ENCODE measurements around the gene INTS1.

The INTS1 gene

DNA sequence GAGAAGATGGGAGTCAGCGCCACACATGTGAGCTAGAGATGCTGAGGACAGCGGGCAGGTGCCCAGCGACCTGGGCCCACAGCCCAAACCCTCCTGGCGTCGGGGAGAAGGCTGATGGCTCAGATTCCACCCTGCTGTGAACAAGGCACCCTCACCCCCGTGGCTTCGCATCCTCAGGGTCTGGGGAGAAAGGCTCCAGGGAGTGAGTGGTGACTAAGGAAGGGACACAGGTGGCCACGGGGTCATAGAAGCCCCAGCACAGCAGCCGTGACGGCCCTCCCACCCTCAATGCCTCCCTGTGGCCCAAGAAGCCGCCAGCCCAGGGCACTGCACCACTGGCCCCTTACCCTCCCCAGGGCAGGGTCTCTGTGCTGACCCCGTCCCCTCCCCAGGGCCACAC is 19.6 kb downstream of the INTS1 start:
- no peak for DNase-seq

DNA sequence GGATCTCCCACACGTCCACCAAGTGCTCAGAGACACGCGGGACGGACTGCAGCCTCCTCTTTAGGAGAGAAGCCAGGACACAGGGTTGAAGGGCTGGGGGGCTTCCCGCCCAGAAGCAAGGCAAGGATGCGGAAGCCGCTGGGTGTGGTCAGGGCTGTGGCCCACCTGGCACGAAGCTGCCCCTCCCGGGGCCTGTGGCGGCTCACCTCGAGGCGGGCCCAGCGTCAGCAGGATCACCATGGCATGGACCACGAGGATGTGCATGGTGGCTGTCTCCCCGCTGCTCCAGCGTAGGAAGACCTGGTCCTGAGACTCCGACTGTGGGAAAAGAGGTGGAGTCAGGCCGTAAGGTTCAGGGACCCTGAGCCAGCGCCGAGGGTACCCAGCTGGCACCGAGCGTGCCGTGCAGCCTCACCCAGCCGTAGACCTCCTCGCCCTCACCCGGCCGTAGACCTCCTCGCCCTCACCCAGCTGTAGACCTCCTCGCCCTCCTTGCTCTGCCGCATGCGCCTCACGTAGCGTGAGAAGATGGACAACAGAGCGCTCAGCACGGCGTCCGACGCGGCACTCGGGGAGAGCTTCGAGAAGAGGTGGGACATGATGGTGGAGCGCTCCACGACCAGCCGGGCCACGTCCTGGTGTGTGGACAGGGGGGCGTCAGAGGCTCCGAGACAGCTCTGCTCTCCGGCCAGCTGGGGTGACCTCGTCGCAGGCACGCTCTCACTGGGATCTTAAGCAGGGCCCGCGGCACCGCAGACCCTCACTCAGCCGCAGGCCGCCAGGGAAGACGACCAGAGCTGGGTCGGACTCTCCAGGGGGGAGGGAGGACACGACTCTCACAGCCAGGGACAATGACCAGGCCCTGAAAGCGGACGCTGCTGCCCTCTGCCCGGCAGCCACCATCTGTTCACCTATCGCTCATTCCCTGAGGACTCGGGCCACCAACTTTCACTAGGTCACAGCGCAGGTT is 20.4 kb downstream of the INTS1 start:
- DNase-seq: no peak

DNA sequence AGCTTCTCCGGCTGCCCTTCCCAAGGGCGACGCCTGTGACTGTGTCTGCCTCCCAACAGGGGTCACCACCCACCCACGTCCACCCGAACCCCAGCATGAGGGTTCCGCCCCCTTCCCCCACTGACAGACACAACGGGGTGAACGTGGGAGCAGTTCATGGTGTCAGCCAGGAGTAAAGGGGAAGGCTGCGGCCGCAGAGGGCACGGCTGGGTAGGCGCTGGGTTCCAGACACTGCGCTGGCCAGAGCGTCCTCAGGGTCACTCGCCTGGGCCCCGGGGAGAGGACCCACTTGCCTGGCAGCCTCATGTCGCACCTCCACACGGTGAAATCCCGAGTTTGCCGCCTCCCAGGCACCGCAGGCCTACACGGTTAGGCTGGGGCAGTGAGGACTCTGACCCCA is 21.1 kb downstream of the INTS1 start:
- DNase-seq: no peak

DNA sequence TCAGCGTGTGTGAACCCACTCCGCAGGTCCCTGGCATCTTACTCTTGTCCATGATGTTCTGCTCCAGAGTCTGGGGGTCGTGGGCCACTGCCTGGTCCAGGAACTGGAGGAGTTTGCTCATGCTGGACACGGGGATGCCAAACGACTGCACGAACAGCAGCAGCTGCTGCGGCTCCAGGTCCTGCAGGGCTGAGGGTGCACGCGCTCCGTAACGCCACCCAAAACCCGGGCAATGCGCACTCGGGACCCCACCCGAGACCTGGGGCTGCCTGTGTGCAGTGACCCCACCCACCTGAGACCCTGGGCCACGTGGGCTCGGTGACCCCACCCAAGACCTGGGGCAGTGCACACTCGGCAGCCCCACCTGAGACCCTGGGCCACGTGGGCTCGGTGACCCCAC is 22.9 kb downstream of the INTS1 start:
- DNase-seq: no peak

DNA sequence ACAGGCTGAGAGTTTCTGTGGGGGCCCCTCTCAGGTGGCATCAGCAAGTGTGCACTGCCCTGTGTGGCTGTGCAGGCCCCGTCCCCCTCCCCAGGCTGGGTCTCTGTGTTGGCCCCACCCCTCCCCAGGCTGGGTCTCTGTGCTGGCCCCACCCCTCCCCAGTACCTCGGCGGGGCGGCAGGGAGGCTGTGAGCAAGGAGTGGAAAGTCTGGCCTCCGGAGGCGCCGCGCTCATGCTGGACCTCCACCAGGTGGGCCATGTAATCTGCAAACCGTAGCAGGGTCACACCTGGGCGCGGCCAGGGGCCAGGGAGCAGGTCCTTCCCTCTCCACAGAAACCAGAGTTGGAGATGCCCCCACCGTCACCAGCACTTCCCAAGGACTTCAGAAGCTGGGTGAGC is 23.5 kb downstream of the INTS1 start:
- DNase-seq: no peak

DNA sequence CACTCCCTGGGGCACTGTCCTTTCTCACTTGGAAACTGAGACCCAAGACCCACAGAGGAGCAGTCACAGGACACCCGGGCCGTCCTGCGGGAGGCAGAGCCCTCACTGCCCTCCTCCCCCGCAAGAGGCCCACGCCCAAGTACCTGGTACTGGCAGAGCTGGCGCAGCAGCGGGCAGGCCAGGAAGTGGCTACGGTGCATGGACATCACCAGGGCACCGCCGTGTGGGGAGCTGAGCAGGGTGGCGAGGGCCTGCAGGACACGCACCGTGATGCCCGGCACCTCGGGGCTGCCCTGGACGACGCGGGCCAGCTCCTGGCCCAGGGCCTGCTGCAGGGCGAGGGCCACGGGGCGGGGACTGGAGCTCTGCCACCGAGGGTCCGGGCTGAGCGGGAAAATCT is 24.9 kb downstream of the INTS1 start:
- no peak for DNase-seq

DNA sequence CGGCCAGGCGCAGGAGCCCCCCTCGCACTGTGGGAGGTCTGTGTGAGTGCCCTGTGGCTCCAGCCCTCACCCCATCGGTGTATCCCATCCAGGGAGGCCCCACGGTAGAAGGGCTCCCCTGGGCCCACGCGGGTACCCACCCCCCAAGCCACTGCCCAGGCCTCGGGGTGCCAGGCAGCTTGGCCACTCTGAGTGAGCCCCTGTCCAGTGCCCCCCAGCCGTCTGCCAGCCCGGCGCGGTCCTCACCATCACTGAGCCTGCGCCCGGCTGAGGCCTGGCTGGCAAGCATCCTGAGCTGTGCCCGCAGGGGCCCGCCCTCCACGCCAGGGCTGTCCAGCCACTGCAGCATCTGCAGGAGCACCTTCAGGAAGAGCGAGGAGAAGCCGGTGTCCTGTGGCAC is 25.7 kb downstream of the INTS1 start:
- DNase-seq: no peak

DNA sequence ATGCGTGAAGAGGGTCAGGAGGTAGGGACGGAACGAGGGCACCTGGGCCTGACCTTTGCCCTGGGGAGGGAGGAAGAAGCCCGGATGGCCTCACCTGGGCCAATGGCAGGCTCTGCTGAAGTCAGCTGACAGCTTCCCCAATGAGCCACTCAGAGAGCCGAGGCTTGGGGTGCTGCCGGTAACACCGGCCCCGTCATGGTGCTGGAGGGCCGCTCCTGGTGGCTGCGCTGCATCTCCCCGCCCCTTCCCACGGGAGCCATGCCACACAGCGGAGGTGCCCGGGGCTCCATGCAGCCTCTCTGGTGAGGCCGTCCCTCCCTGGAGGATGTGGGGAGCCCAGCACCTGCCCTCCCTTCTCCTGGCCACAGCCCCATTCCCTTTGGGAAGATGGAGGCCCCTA is 27.3 kb downstream of the INTS1 start:
- no peak for DNase-seq

DNA sequence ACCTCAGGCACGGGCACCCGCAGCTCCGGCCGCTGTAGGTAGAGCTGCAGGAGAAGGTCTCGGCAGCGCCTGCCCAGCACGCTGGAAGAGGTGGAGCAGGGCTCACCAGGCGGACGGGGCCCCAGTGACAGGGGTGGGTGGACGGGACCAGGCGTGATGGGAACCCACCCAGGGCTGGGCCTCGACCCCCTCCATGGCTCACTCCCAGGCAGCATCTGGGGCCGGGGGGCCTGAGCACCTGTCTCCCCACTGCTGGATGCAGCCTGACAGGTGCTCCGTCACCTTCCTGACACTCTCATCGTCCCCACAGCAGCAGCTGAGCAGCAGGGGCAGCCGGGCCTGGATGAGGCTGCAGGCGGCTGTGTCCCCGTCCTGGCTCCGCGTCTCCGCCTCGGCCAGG is 28.2 kb downstream of the INTS1 start:
- DNase-seq: no peak

DNA sequence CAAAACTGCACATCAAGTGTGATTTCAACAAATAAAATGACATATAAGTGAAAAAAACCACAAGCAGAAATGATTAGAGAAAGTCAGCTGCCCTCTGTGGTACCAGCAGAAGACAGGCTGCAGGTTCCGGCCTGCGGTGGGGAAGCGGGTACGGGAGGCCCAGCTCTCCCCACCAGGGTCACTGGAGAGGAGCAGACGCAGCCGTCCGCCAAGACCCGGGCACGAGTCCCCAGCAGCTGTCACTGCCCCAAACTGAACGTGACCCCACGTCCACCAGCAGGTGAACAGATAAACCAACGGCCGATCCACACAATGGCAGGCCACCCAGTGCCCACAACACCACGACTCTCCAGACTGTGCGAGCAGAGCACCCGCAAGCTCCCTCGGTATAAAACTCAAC is 28.8 kb downstream of the INTS1 start:
- DNase-seq: no peak

DNA sequence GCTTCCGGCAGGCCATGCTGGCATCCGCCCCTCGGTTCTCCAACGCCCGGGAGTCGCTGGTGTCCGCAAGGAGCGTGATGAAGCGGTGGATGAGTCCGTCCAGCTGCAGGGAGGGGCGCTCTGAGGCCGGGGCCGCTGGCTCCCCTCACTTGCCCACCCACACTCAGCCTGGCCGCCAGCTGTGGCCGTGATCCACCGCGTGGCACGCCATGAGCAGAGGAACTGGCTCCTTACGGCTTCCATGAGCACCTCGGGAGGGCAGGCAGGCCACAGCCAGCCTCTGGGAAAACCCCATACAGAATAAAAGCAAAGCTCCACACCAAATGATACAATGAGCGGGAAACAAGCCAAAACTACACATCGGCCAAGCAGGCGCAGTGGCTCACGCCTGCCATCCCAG is 29.5 kb downstream of the INTS1 start:
- DNase-seq: no peak

DNA sequence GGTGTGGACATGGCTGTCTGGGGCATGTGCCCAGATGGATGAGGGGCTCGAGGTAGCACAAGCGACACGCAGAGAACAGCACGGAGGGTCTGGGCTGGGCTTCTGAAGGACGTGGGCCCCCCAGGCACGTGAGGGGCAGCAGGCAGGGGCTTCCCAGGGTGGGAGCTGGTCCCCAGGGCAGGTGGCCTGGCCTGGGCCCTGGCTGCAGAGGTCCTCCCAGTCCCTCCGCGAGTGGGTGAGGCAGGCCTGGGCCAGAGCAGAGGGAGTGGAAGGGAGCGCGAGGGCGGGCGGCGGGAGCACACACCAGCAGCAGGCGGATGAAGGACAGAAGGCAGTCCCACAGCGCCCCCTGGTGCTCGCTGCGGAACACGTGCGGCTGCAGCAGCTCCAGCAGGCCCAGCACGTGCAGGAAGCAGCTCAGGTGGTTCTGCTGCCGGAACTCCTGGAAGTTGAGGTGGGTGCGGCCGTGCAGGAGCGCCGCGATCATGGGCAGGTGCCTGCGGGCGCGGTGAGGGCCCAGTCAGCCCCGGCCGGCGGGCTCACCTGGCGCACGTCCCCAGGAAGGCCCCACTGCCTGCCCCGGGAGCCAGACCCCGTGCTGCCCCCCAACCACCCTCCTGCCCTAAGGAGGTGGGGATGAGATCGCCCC is 30.2 kb downstream of the INTS1 start:
- DNase-seq: peak; percentile 60

DNA sequence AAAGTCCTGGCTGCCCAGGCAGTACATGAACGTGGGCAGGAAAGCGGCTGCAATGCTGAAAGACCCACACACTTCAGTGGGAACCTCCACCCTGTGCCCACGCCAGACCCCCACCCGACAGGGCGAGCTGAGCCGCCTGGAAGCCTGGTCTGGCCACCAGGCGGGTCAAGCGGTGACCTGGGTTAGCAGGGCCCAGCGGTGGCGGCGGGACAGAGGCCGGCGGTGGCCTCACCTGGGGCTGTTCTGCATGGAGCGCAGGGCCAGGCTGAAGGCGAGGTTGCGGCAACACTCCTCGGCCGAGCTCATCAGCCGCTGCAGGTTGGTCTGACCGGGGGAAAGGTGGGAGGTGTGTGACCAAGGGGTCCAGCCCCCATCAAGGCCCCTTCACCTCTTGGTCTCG is 33.3 kb downstream of the INTS1 start:
- no peak for DNase-seq

DNA sequence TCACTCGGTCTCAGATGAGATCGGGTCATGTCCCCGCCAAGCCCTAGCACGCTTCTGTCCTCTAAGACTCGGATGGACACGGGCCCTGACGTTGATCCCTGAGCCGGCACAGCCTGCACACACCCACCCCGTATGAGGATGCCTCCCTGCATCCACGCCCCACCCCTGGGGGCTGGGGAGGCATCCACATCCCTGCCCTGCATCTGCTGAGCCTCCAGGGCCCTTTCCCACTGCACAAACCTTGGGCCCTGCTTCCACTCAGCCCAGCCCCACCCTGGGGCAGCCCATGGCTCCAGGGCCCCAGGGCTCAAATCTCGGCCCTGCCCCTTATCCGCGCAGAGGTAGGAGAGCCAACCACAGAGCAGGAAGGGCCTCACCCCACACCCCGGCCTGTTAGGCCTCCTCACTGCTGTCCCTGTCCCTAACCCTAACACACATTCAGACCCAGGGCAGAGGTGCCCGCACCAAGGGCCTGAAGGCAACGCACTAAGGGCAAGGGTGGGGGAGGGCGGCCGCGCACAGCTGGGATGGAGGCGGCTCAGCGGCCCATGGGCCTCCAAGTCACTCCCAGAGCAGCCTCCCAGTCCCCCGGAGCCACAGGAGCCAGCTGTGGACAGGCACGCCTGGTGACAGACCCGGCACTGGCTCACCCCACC is 35.4 kb downstream of the INTS1 start:
- no peak for DNase-seq

DNA sequence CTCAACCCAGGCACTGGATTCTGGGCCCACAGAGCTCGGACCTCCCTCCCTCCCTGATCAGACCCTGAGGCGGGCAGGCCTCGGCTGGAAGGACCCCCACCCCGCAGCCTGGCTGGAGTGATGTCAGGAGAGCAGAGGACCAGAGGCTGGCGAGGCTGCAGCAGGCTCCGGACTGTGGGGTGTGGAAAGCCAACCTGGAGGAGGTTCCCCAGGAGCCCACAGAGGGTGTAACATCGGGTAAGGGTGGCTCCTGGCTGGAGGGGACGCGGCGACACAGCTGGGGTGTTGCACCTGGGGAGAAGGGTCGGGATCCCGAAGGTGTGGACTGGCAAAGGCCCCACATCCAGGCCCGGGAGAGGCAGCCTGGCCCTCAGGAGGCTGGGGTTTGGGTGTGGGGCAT is 36.0 kb downstream of the INTS1 start:
- no peak for DNase-seq

DNA sequence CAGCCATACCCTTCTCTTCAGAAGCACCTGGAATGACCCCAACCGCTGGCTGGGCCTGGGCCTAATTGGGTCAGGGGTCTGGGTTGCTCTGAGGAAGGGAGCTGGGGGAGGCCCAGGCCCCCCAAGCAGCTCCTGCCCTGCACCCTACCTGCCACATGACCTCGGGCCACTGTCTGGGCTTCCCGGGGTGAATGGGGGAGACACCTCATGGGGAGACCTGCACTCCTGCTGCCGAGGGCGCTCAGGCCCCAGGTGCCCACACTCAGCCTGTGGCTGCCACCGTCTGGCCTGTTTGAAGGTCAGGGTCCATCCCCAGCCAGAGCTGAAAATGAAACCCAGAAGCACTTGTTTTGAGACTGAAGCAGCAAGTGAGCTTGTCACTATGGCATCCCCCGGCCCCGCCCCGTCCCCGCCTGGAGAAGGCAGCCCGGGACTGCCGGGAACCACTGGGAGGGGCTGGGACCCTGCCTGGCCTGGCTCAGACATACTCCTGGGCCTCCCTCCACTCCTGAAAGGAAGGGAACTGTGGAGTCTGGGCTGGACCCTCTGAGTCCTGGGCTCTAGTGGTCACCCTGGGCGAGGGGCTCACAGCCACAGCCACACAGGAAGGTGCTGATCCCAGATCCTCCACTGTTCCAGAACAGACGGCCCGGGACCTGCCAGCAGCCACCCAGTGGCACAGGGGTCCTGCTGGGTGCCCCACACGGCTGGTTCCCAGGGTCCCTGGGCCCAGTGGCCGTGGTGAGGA is 37.5 kb downstream of the INTS1 start:
- DNase-seq: no peak

DNA sequence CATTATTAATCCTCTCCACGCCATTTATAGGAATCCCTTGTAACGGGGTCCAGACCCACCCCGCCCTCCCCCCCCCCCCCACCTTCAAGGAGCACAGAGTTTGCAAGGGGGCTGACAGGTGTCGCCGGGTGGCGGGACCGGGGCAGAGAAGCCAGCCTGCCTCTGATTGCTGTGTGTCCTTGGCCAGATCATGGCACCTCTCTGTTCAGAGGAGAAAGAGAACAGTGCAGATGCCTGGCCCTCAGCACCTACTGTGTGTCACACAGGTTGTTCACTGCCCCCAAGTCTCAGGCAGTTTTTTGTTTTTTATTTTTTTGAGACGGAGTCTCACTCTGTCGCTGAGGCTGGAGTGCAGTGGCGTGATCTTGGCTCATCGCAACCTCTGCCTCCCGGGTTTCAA is 39.5 kb downstream of the INTS1 start:
- no peak for DNase-seq

DNA sequence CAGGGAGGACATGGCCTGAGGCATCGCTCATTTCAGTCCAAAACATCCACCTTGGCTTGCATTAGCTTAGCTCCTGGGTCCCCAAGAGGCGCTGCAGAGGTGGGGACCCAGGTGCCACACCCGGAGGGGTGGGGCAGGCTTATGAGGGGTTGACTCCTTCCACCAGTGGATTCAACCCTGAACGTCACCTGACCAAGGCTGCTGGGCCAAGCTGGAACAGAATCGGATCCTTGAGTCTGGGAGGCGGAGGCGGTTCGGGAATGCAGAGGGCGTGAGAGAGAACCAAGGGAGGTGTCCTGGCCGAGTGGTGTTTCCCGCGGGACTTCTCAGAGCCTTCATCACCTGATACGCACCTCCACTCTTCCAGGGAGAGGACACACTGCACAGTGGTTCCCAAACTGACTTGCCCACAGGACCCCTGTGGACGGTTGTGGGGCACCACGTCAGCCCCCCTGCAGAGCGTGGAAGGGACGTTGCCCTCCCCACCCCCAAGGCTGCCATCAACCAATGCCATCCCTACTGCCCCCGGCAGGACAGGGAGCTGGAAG is 40.4 kb downstream of the INTS1 start:
- no peak for DNase-seq

DNA sequence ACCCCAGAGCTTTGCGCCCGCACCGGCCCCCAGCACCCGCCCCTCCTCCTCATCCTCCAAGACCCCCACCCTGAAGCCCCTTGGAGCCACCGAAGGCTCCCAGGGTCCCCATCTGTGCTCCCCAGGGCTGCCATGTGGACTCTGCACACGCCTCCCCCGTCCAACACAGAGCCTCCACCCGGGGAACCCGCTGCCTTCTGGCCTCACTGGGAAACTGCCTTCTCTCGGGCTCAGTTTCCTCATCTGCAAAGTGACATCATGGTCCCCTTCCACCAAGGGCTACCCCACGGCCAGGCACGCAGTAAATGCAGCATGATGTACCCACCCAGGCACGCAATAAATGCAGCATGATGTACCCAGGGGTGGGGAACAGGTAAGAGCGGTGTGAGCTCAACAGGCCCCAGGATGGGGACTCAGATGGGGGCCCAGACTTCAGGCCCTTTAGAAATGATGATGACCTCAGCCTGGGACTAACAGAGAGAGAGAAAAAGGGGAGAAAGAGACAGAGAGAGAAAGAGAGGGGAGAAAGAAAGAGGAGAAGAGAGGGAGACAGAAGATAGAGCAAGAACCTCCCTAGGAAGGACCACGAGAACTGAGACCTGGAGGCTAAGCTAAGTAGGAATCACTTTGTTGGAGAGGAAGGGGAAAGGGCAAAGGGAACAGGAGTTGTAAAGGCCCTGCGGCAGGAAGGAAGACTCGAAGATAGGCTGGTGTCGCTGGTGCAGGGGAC is 42.4 kb downstream of the INTS1 start:
- no peak for DNase-seq

DNA sequence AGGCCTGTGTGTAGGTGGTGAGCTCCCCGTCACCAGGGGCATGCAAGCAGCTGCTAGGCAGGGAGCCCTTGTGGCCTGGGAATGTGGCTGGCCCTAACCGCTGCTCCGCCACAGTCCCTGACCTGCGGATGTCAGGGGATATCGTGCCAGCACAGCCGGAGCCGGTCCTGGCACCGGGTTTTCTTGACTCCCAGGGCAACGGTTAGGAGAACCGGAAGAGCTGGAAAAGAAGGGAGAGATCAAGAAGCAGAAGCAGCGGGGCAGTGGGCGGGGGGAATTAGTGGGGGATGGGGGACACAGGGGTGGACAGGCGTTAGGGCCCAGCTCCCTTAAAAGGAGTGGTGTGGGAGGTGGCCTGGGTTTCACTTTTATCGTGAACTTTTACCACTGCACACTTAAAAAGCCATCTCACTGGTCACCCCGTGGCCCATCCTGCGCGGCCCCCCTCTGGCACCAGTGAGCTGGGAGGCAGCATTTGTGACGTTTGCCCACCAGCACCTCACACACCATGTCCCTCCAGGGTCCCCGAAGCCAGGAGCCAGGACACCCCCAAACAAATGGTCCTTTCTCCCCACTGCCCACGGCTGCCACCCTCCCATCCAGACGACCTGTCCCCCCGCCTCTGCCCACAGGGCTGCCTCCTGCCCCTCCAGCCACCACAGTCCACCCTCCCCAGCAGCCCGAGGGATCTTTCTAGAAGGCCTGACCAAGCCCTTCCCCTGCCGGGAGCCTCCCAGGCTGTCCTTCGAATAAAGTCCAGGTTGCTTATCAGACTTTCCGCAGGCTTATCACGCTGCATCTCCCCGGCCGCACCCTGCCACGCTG is 43.2 kb downstream of the INTS1 start:
- no peak for DNase-seq
